ENCODE data around the gene CPLANE1. TPM values are rescaled to one million over a fixed set of nuclear protein-coding genes. Genes with fewer than 3 reads are reported as not detected.

CPLANE1 gene
- total RNA-seq, 1 experiment from 2014 or later, result 0.97 TPM

GRCh38 chr5:37071487-37071886, 177.7 kb downstream of the CPLANE1 start:
- no peak for DNase-seq (ENCODE audit: low spot score)

- no peak for DNase-seq (ENCODE audit: low spot score)
Observed at GRCh38 chr5:37064442-37064841, 184.7 kb downstream of the CPLANE1 start.

GRCh38 chr5:37063739-37064138, 185.4 kb downstream of the CPLANE1 start:
- no peak for DNase-seq (ENCODE audit: low spot score)

- no peak for DNase-seq (ENCODE audit: low spot score)
Observed at GRCh38 chr5:37060030-37060429, 189.1 kb downstream of the CPLANE1 start.

GRCh38 chr5:37056762-37057161, 192.4 kb downstream of the CPLANE1 start:
- no peak for DNase-seq (ENCODE audit: low spot score)

Small RNA genes within 50 kb of the gene (small RNA-seq; reads per million reads assigned to genes)
- not detected for gene C8orf59P2

Other genes with a start within 250 kb of the CPLANE1 start
- gene NUP155, start 121.7 kb upstream of the CPLANE1 start, total RNA-seq (2014; rRNA removed; shearing (Covaris generic)), result 40.5 and 43.8 TPM in 2 replicates
- gene WDR70, start 129.9 kb upstream of the CPLANE1 start, total RNA-seq (2014; rRNA removed; shearing (Covaris generic)), result 12.0 and 17.8 TPM in 2 replicates